GM18505 (cell line): ENCODE results near the gene MRPL36.
"Not testable (repeated sequence)": the region's sequence is repeated elsewhere in the genome, so short reads cannot be mapped to it uniquely, and the experiment has no call there.

Source experiments
- ATAC-seq: cut with Tn5 transposase; IDR thresholded peaks from one replicate; pipeline ENCODE4 v1.9.1; 2021; ENCODE audit not compliant: unreplicated experiment
- POLR2A ChIP-seq: IDR thresholded peaks from 4 replicates; pipeline ENCODE4 v1.6.1; 2011; ENCODE audit warnings: borderline replicate concordance; ENCODE audit not compliant: insufficient read depth, insufficient read length; ENCODE audit errors: extremely low read depth

Gene MRPL36

GRCh38 chr5:1803192-1803591, 3.6 kb upstream of the MRPL36 start:
- no peak for TF ChIP-seq POLR2A
- no peak for ATAC-seq

- TF ChIP-seq POLR2A = no peak
- no peak for ATAC-seq
These were observed 2.3 kb upstream of the MRPL36 start for GRCh38 chr5:1801967-1802295.

DNA sequence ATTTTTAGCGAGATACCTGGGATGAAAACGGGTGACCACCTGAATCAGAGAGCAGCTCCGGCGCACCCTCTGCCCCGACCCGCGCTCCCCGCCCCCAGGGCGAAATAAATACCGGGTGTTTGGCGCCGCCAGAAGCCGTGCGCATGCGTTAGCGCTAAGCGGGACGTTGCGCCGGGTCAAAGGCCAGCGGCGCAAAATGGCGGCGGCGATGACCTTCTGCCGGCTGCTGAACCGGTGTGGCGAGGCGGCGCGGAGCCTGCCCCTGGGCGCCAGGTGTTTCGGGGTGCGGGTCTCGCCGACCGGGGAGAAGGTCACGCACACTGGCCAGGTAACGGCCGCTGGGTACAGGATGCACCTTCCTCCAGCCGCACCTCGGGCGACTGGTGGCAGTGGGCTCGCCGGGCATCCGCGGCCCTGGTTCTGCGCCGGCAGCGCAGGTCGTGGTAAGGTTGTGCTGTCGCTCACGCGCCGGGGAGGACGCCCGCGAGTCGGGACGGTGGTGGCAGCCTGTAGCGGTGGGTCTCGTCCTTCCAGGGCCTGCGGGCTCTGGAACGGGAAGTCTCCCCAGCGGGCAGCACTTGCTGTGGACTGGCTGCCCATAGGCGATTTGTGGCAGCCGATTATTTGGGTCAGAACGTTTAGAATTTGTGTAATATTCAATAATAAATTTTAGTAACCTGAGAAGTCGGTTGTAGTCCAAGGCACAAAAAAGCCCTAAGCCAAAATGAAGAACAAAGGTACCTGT, 1.8 kb upstream of the MRPL36 start, which contains the start of gene NDUFS6:
Gene NDUFS6, plus strand, starts transcription at position 186 of the 745 bp plus-strand sequence. Its CDS starts 11 bp downstream, at position 197.
- peak; percentile 76 for TF ChIP-seq POLR2A
- ATAC-seq = peak; percentile 50

DNA sequence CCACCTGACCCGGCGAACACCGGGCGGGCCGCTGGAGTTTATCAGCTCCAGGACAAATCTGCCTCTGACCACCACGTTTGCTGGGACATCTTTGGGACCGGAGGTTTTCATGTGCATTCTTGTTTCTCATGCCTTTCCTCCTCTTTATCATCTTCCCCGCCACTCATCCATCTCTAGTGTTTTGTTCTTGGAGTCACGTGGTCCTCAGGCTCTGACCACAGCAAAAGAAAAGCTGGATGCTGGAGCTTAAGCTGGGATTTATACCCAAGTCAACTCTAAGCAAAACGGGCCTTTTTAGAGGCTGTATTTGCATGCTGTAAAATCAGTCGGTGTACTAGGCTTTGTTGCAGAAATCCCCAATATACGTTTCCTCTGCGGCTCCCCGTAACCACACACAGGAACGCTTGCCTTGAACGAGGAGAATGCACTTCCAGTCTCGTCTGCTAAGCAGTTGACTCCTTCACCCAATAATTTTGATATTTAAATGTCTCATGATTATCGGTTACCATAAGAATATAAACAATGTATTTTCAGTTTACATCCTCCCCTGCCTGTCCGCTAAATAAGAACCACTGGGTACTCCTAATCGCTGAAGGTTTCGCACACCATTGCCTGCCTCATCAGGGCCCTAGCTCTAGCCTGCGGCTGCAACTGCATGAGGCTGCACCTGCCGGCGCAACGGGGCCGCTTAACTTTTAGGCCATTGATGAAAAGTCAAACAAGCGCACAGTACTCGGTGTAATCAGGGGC, 1.0 kb upstream of the MRPL36 start:
- peak; percentile 43 for ATAC-seq
- TF ChIP-seq POLR2A = no peak

DNA sequence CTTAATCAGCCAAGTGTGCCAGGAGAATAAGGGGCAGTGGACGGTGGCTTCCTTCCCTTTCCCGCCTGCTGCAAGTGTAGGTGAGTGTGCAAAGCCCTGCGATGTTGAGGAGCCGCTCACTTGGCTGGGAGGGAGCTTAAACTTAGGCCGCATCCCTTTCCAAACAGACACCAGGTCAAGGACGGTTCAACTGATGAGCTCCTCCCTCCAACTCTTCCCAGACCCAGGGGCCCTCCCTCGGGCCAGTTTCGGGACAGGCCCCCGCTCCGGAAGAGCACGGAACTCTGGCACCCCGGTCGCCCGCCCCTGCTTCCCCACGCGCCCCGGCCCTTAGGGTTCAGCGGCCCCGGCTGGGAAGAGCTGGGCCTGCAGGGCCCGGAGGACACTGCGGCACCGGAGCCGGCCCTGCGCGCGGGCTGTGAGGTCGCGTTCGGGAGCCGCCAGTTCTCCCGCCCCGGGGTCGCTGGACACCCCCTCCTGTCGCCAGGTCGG, 481 bp downstream of the MRPL36 start:
- TF ChIP-seq POLR2A = no peak
- ATAC-seq = peak; percentile 29

- not testable (repeated sequence) for ATAC-seq
These were observed 1.0 kb downstream of the MRPL36 start for GRCh38 chr5:1798589-1798988.

DNA sequence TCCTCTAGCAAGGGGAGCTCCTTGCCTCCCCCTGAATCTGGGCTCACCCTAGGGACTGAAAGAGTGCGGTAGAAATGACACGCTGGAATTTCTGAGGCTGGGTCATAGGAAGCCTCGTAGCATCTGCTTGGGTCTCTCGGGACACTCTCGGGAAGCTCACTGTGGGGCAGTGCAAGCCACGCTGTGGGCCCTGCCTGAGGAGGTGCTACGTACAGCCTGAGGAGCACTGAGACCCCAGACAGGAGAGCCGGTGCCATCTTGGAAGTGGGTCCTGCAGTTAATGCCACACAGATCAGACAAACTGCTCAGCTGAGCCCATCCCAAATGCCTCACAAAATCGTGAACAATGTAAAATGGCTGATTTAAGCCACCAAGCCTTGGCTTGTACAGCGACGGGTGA, 1.8 kb downstream of the MRPL36 start:
- TF ChIP-seq POLR2A = no peak
- no peak for ATAC-seq

- TF ChIP-seq POLR2A = no peak
- ATAC-seq = no peak
These were observed 2.4 kb downstream of the MRPL36 start for GRCh38 chr5:1797103-1797800.

GRCh38 chr5:1796371-1797102, 3.1 kb downstream of the MRPL36 start:
- no peak for TF ChIP-seq POLR2A

DNA sequence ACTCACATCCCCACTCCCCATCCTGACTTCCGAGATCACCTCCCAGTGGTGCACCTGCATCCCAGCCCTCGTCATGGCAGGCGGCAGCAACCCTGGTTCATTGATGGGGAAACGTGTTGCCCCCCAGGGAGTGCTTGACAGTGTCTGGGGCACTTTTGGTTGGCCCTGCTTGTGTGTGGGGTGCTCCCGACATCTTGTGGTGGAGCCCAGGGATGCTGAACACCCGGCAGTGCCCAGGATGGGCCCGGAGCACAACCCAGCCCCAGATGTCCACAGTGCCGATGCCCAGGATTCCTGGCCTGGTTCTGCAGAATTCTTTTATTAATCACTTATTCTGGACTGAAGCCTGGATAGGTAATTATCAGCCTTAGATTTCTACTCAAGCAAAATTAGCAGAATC, 3.7 kb downstream of the MRPL36 start:
- ATAC-seq = no peak
- TF ChIP-seq POLR2A = no peak

More at GRCh38 chr5:1796371-1797102, 3.1 kb downstream of the MRPL36 start:
- ATAC-seq = no peak

DNA sequence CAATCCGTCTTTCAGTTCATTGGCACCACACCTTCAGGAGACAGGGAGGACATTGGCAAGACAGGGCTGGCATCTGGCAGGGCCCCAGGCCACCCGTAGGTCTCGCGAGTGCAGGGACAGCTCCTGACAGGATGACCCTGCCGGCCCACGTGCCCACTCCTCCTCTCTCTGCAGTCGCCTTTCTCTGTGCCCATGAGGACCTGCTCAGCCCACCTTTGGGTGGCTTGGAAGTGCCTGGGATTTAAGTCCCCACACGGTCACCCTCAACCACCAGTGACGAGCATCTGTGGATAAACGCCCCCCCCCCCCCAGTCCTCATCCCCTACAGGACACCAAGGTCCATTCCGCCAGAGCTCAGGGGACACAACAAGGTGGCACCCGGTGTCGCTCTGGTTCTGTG, 4.1 kb downstream of the MRPL36 start:
- no peak for TF ChIP-seq POLR2A
- no peak for ATAC-seq

DNA sequence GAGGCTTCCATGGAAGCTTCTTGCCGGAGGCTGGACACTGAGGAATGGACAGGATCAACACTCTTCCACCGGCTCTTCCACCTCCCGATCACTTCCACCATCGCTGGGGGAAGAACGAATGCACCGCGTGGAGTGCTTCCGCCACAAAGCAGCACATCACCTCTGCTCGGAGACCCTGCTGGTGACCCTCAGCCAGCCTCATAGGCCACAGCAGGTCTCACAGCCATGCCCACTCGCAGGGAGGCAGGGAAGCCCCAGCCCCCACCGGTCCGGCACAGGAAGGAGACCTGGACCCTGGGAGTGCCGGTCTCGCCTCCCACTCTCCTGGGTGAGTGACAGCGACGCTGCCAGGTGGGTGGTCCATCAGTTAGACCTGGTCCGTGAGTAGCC, 4.7 kb downstream of the MRPL36 start:
- no peak for ATAC-seq
- TF ChIP-seq POLR2A = no peak
